Epithelial cell of esophagus (primary cell): ENCODE measurements around the gene HLA-DMA.

ENCODE experiments used
- DNase-seq: peaks from one replicate; pipeline ENCODE4 v3.0.0; 2010; ENCODE audit warnings: low read depth
- H3K4me3 ChIP-seq: 2 replicates; pipeline ENCODE4 v1.5.1; 2011; ENCODE audit warnings: mild to moderate bottlenecking, low read length, control low read depth
- CTCF ChIP-seq: IDR thresholded peaks from 2 replicates; pipeline ENCODE4 v1.5.1; 2011; ENCODE audit warnings: low read depth, mild to moderate bottlenecking, low read length, control low read depth, inconsistent platforms; ENCODE audit not compliant: insufficient read depth; ENCODE audit errors: missing control alignments

The HLA-DMA gene

GRCh38 chr6:32980488-32981038, 27.7 kb upstream of the HLA-DMA start:
- DNase-seq, result no peak
- TF ChIP-seq CTCF, result no peak
- no peak overlapping the region for H3K4me3 ChIP-seq

GRCh38 chr6:32979720-32980487, 27.0 kb upstream of the HLA-DMA start:
- no peak for TF ChIP-seq CTCF
- no peak overlapping the region for H3K4me3 ChIP-seq
- no peak for DNase-seq

GRCh38 chr6:32977953-32978324, 25.0 kb upstream of the HLA-DMA start:
- H3K4me3 ChIP-seq, result no peak overlapping the region
- no peak for DNase-seq
- no peak for TF ChIP-seq CTCF

- no peak for TF ChIP-seq CTCF
- no peak overlapping the region for H3K4me3 ChIP-seq
- no peak for DNase-seq
Measured at GRCh38 chr6:32977272-32977952, 24.5 kb upstream of the HLA-DMA start.

GRCh38 chr6:32976334-32977069, 23.6 kb upstream of the HLA-DMA start:
- no peak for DNase-seq
- no peak for TF ChIP-seq CTCF
- no peak overlapping the region for H3K4me3 ChIP-seq

GRCh38 chr6:32975886-32976285, 23.0 kb upstream of the HLA-DMA start:
- no peak for DNase-seq
- TF ChIP-seq CTCF, result no peak
- H3K4me3 ChIP-seq, result peak overlapping the region; percentile 3
